CD4-positive, alpha-beta memory T cell (primary cell): ENCODE results near the gene SRSF7. TPM values are rescaled to one million over a fixed set of nuclear protein-coding genes. Genes with fewer than 3 reads are reported as not detected.
"Not testable (repeated sequence)": the region's sequence is repeated elsewhere in the genome, so short reads cannot be mapped to it uniquely, and the experiment has no call there.

Source experiments
- CTCF ChIA-PET: fragments of 350-600 bp; sonication (Branson Sonifier 250); formaldehyde crosslinking; loops from one replicate; lab custom pipeline; 2021; ENCODE audit warnings: inconsistent platforms; ENCODE audit not compliant: partially characterized antibody; lab: Charles Lee
- POLR2A ChIA-PET: fragments of 350-600 bp; sonication (Branson Sonifier 250); formaldehyde crosslinking; loops from one replicate; lab custom pipeline; 2021; ENCODE audit not compliant: partially characterized antibody; lab: Charles Lee
- DNase-seq, 5 donors: peaks; one replicate each; pipeline versions ENCODE4 v3.0.0 to v3.0.0-alpha.2; 2020 to 2022; ENCODE audit warnings: mixed read lengths in 1 of 5
- H3K27ac ChIP-seq: one replicate; pipeline ENCODE4 v1.7.0; 2013; ENCODE audit warnings: low read depth, low read length
- H3K27me3 ChIP-seq: 2 replicates; pipeline ENCODE4 v1.7.0; 2013; ENCODE audit warnings: mild to moderate bottlenecking, low read length, moderate library complexity; ENCODE audit not compliant: insufficient read depth
- H3K36me3 ChIP-seq: 2 replicates; pipeline ENCODE4 v1.7.0; 2013; ENCODE audit warnings: mild to moderate bottlenecking, low read length, moderate library complexity; ENCODE audit not compliant: insufficient read depth
- H3K4me1 ChIP-seq: 2 replicates; pipeline ENCODE4 v1.7.0; 2013; ENCODE audit warnings: mild to moderate bottlenecking, low read length, moderate library complexity; ENCODE audit not compliant: insufficient read depth
- H3K4me3 ChIP-seq, 2 donors: one replicate each; pipeline ENCODE4 v1.7.0; 2013; ENCODE audit warnings: low read length in 2 of 2, mild to moderate bottlenecking in 1 of 2
- H3K9me3 ChIP-seq, 2 donors: one replicate each; pipeline ENCODE4 v1.7.0; 2013; ENCODE audit warnings: low read length in 2 of 2, control low read depth in 1 of 2; ENCODE audit not compliant: control insufficient read depth in 1 of 2
- H3K27ac Mint-ChIP-seq, 7 donors: one replicate each; pipeline ENCODE4 v1.8.0; 2020 to 2021; ENCODE audit warnings: mixed read lengths in 7 of 7, mild to moderate bottlenecking in 6 of 7, inconsistent platforms in 3 of 7, moderate library complexity in 3 of 7
- H3K27me3 Mint-ChIP-seq, 2 donors: one replicate each; pipeline ENCODE4 v1.8.0; 2020 to 2021; ENCODE audit warnings: mixed read lengths in 2 of 2
- H3K36me3 Mint-ChIP-seq, 2 donors: one replicate each; pipeline ENCODE4 v1.8.0; 2020 to 2021; ENCODE audit warnings: mixed read lengths in 2 of 2, inconsistent platforms in 1 of 2, mild to moderate bottlenecking in 1 of 2
- H3K4me1 Mint-ChIP-seq, 4 donors: one replicate each; pipeline ENCODE4 v1.8.0; 2020 to 2021; ENCODE audit warnings: mixed read lengths in 4 of 4, mild to moderate bottlenecking in 1 of 4
- H3K4me3 Mint-ChIP-seq, 8 donors: one replicate each; pipeline ENCODE4 v1.8.0; 2020 to 2021; ENCODE audit warnings: mixed read lengths in 8 of 8, mild to moderate bottlenecking in 7 of 8, moderate library complexity in 6 of 8, inconsistent platforms in 3 of 8
- H3K9me3 Mint-ChIP-seq, 8 donors: one replicate each; pipeline ENCODE4 v1.8.0; 2020 to 2021; ENCODE audit warnings: mixed read lengths in 8 of 8, mild to moderate bottlenecking in 5 of 8, inconsistent platforms in 3 of 8, moderate library complexity in 1 of 8
- intact Hi-C: fragments of 100-400 bp; cut with micrococcal nuclease; formaldehyde crosslinking; loops from one replicate; pipeline ENCODE4 v1.15.1; 2023
- polyA plus RNA-seq, 2 donors: library from polyadenylated mRNA; unstranded; fragments of 300-500 nt; fragmentation: Illumina TruSeq; gene quantifications; one replicate each; pipeline ENCODE4 v1.2.3, GENCODE V29; 2021
- total RNA-seq, 2 experiments: library from RNA; stranded (reverse); gene quantifications; one replicate each; pipeline ENCODE4 v1.2.3, GENCODE V29; 2021

The SRSF7 gene
- total and polyA plus RNA-seq, 4 experiments from 2014 or later: 177 to 333 (median 258) TPM

GRCh38 chr2:38792321-38792720 lies 41.2 kb upstream of the SRSF7 start:
- H3K9me3 Mint-ChIP-seq, H3K27me3 Mint-ChIP-seq, H3K9me3 ChIP-seq, H3K27me3 ChIP-seq, H3K36me3 Mint-ChIP-seq, H3K27ac ChIP-seq, H3K36me3 ChIP-seq, intact Hi-C loops, POLR2A ChIA-PET, H3K4me3 ChIP-seq, H3K4me3 Mint-ChIP-seq, DNase-seq, H3K4me1 ChIP-seq, CTCF ChIA-PET, H3K4me1 Mint-ChIP-seq: not testable (repeated sequence)
- H3K27ac Mint-ChIP-seq: peak overlapping the region in 1 of 7 donors; percentile 29

GRCh38 chr2:38791744-38792143 lies 40.6 kb upstream of the SRSF7 start:
- ChIA-PET POLR2A (no interaction called here), CTCF (interaction anchor here (0.7 kb wide), 1 partner anchor 323 kb away, joined by 3 read pairs; no protein-coding TSS in a partner anchor)
- Histone ChIP-seq H3K27me3 (no peaks in the 10 kb centered on the region), H3K4me3 (no peak overlapping the region), H3K27ac (no peak overlapping the region), H3K9me3 (no peaks in the 10 kb centered on the region), H3K36me3 (no peaks in the 10 kb centered on the region), H3K4me1 (no peaks in the 10 kb centered on the region)
- H3K4me1 Mint-ChIP-seq: no peaks in the 10 kb centered on the region
- DNase-seq: no peak
- H3K27me3 Mint-ChIP-seq: no peaks in the 10 kb centered on the region
- H3K36me3 Mint-ChIP-seq: no peaks in the 10 kb centered on the region
- H3K9me3 Mint-ChIP-seq: no peaks in the 10 kb centered on the region
- H3K27ac Mint-ChIP-seq: no peak overlapping the region
- intact Hi-C loops: no loop called here
- H3K4me3 Mint-ChIP-seq: no peak overlapping the region

- Histone ChIP-seq H3K9me3 (no peaks in the 10 kb centered on the region), H3K27ac (no peak overlapping the region), H3K4me1 (no peaks in the 10 kb centered on the region), H3K36me3 (no peaks in the 10 kb centered on the region), H3K27me3 (no peaks in the 10 kb centered on the region), H3K4me3 (no peak overlapping the region)
- Mint-ChIP-seq H3K9me3 (no peaks in the 10 kb centered on the region), H3K4me3 (no peak overlapping the region), H3K27me3 (no peaks in the 10 kb centered on the region), H3K36me3 (no peaks in the 10 kb centered on the region), H3K4me1 (no peaks in the 10 kb centered on the region), H3K27ac (no peak overlapping the region)
- POLR2A ChIA-PET: no interaction called here
- no peak for DNase-seq
- intact Hi-C loops: no loop called here
- CTCF ChIA-PET: no interaction called here
These were observed 38.5 kb upstream of the SRSF7 start for GRCh38 chr2:38789691-38790090.

GRCh38 chr2:38788306-38788705 lies 37.1 kb upstream of the SRSF7 start:
- CTCF ChIA-PET: no interaction called here
- no peak overlapping the region for H3K4me3 Mint-ChIP-seq
- H3K36me3 Mint-ChIP-seq: no peaks in the 10 kb centered on the region

GRCh38 chr2:38783586-38783985 lies 32.4 kb upstream of the SRSF7 start:
- no peak for DNase-seq
- Histone ChIP-seq H3K9me3 (no peaks in the 10 kb centered on the region), H3K4me1 (peaks cover 4% of the 10 kb centered on the region), H3K27me3 (no peaks in the 10 kb centered on the region), H3K36me3 (peaks cover 10% of the 10 kb centered on the region), H3K4me3 (no peak overlapping the region), H3K27ac (no peak overlapping the region)
- peak overlapping the region in 1 of 7 donors; percentile 48 for H3K27ac Mint-ChIP-seq
- H3K9me3 Mint-ChIP-seq: no peaks in the 10 kb centered on the region
- intact Hi-C loops: no loop called here
- CTCF ChIA-PET: interaction anchor here (0.6 kb wide), 1 partner anchor 1624 kb away, joined by 3 read pairs; no protein-coding TSS in a partner anchor
- no peaks in the 10 kb centered on the region for H3K27me3 Mint-ChIP-seq
- peaks cover 4 to 7% (median 5%) of the 10 kb centered on the region in 4 donors for H3K4me1 Mint-ChIP-seq
- no peak overlapping the region for H3K4me3 Mint-ChIP-seq
- POLR2A ChIA-PET: interaction anchor here (1.0 kb wide), 1 partner anchor 32 kb away, joined by 5 read pairs; the partner anchor contains the start of gene SRSF7
- peaks cover 12% of the 10 kb centered on the region in 2 donors for H3K36me3 Mint-ChIP-seq

More at GRCh38 chr2:38788306-38788705, 37.1 kb upstream of the SRSF7 start:
- Histone ChIP-seq H3K27ac (no peak overlapping the region), H3K4me1 (no peaks in the 10 kb centered on the region), H3K27me3 (no peaks in the 10 kb centered on the region), H3K36me3 (no peaks in the 10 kb centered on the region), H3K4me3 (no peak overlapping the region), H3K9me3 (no peaks in the 10 kb centered on the region)
- no peaks in the 10 kb centered on the region for H3K4me1 Mint-ChIP-seq
- intact Hi-C loops: no loop called here
- no peaks in the 10 kb centered on the region for H3K27me3 Mint-ChIP-seq
- no peak for DNase-seq
- POLR2A ChIA-PET: no interaction called here
- no peak overlapping the region for H3K27ac Mint-ChIP-seq
- H3K9me3 Mint-ChIP-seq: no peaks in the 10 kb centered on the region

GRCh38 chr2:38778687-38779082 lies 27.5 kb upstream of the SRSF7 start:
- Histone ChIP-seq H3K9me3 (no peaks in the 10 kb centered on the region), H3K4me3 (peak overlapping the region; percentile 74 to 77), H3K36me3 (peaks cover 10% of the 10 kb centered on the region), H3K27ac (peak overlapping the region; percentile 69), H3K4me1 (peaks cover 5% of the 10 kb centered on the region), H3K27me3 (no peaks in the 10 kb centered on the region)
- POLR2A ChIA-PET: interaction anchor here (1.6 to 3.0 kb wide), 2 partner anchors 28 to 30 kb away, joined by 3 to 42 read pairs; partner anchors contain the start of gene SRSF7
- peak overlapping the region; percentile 93 to 100 (median 97) for H3K27ac Mint-ChIP-seq
- intact Hi-C loops: loop anchor here (1.0 kb wide), 1 partner anchor 27 kb away; the partner anchor contains the start of gene SRSF7
- peaks cover 12 to 18% of the 10 kb centered on the region in 2 donors for H3K36me3 Mint-ChIP-seq
- CTCF ChIA-PET: no interaction called here
- peaks cover 12 to 14% (median 13%) of the 10 kb centered on the region in 4 donors for H3K4me1 Mint-ChIP-seq
- H3K9me3 Mint-ChIP-seq: no peaks in the 10 kb centered on the region
- peak overlapping the region; percentile 94 to 99 (median 98) for H3K4me3 Mint-ChIP-seq
- peaks cover 4 to 7% of the 10 kb centered on the region in 2 donors for H3K27me3 Mint-ChIP-seq
- DNase-seq: no peak

- Mint-ChIP-seq H3K9me3 (no peaks in the 10 kb centered on the region), H3K4me3 (peak overlapping the region; percentile 6 to 59 (median 26)), H3K27ac (no peak overlapping the region), H3K4me1 (peaks cover 12 to 14% (median 12%) of the 10 kb centered on the region in 4 donors), H3K36me3 (peaks cover 4 to 10% of the 10 kb centered on the region in 2 donors), H3K27me3 (peaks cover 4 to 7% of the 10 kb centered on the region in 2 donors)
- Histone ChIP-seq H3K27me3 (no peaks in the 10 kb centered on the region), H3K9me3 (no peaks in the 10 kb centered on the region), H3K36me3 (peaks cover 5% of the 10 kb centered on the region), H3K27ac (no peak overlapping the region), H3K4me1 (peaks cover 5% of the 10 kb centered on the region), H3K4me3 (no peak overlapping the region)
- ChIA-PET POLR2A (interaction anchor here (0.6 to 3.0 kb wide), 4 partner anchors 25 to 1810 kb away, joined by 3 to 42 read pairs (median 6); partner anchors contain the start of genes SRSF7 and STRN), CTCF (no interaction called here)
- intact Hi-C loops: no loop called here
- no peak for DNase-seq
These were observed 25.4 kb upstream of the SRSF7 start for GRCh38 chr2:38776531-38776930.
